ENCODE measurements around the gene MSANTD3. TPM values are rescaled to one million over a fixed set of nuclear protein-coding genes. Genes with fewer than 3 reads are reported as not detected.

Gene MSANTD3
- total and polyA plus RNA-seq, 9 of the 15 experiments (the other 6 are each of a cell fraction or from before 2014, with no cell fraction given), result 9.4 to 28.7 (median 22.3) TPM

DNA sequence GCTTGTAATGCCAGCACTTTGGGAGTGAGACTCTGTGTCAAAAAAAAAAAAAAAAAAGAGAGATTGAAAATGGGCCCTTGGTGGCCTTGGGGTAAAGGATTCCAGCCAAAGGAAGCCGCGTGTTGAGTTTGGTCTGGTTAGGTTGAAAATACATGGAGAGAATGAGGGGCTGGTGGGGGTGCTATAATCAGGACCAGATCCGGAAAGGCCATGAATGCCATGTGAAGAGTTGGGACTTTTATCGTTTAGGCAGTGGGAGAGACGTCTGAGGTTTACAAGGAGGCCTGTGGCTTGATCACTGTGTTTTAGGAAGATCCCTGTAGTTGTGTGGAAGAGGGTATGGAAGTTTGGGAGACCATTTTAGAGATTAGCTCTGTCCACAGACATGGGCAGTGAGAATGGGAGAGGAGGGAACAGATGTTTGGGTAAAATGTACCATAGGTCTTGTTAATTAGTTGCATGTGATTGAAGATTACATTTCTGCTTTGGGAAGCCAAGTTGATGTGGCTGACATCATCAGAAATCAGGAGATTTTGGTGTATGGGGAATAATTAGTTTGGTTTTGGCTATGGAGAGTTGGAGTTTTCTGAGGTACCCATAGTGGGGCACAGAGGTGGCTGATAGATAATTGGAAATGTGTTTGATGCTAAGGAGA, 3.5 kb downstream of the MSANTD3 start:
- POLR2A ChIA-PET, result no interaction called here

More for the DNA sequence above, 3.5 kb downstream of the MSANTD3 start:
- Histone ChIP-seq H3K4me3 (no peak overlapping the region), H3K27ac (ENCODE audit: extremely low read depth, low read depth, low read length) (no peak overlapping the region), H3K36me3 (ENCODE audit: control insufficient read depth, insufficient read depth, low read length) (no peaks in the 10 kb centered on the region; the same call in 1 of the 3 replicates), H3K27me3 (ENCODE audit: control insufficient read depth in 2 of 2, insufficient read depth in 2 of 2, low read length in 2 of 2) (no peaks in the 10 kb centered on the region), H3K79me2 (ENCODE audit: control insufficient read depth, insufficient read depth, low read length) (peaks cover 47% of the 10 kb centered on the region), H3K9me3 (replicated peaks; ENCODE audit: control insufficient read depth, insufficient read depth, low read depth, low read length) (no peaks in the 10 kb centered on the region), H4K20me1 (replicated peaks; ENCODE audit: control insufficient read depth, insufficient read depth, low read length) (0 out of 2 replicates have a peak, but pooled peaks cover 4% of the 10 kb centered on the region), H3K4me2 (ENCODE audit: insufficient read depth, low read length) (no peak overlapping the region), H3K4me1 (replicated peaks in 1 of 2; ENCODE audit: control insufficient read depth in 2 of 2, insufficient read depth in 2 of 2, low read length in 2 of 2) (peaks cover 7 to 43% of the 10 kb centered on the region in 2 experiments), H3K9me1 (ENCODE audit: control insufficient read depth, insufficient read depth, low read length) (no peaks in the 10 kb centered on the region), H3K9ac (ENCODE audit: insufficient read depth in 1 of 2, low read depth in 2 of 2, low read length in 2 of 2) (no peak overlapping the region), H2AFZ (ENCODE audit: low read depth, low read length) (no peak overlapping the region)
- BruUV-seq (replicated peaks), result no TSS peak
- DNase-seq (ENCODE audit: extremely low read depth in 1 of 4, low spot score in 3 of 4) (no peak), ATAC-seq (no peak), FAIRE-seq (no peak)
- intact Hi-C loops (cut with micrococcal nuclease), result no loop called here
- CTCF ChIA-PET (ENCODE audit: low intra/inter-chr PET ratio), result no interaction called here
- 83% methylated on average over 5 of the region's 5 CpGs for WGBS (ENCODE audit: insufficient coverage, low coverage, missing lambda C conversion rate)
- TF ChIP-seq NCOR1 (IDR thresholded peaks at IDR 0.05) (no peak), HDAC1 (IDR thresholded peaks at IDR 0.05) (no peak), RBM34 (IDR thresholded peaks at IDR 0.05; ENCODE audit: borderline replicate concordance, insufficient read depth, low read length) (no peak), ZBTB17 (CRISPR knock-in tag; IDR thresholded peaks at IDR 0.05) (no peak), ZNF212 (CRISPR knock-in tag; IDR thresholded peaks at IDR 0.05) (no peak), HSF4 (CRISPR knock-in tag; IDR thresholded peaks at IDR 0.05; ENCODE audit: borderline replicate concordance) (no peak), GABPB2 (CRISPR knock-in tag; conservative IDR thresholded peaks at IDR 0.05) (no peak), MBD2 (IDR thresholded peaks at IDR 0.05; ENCODE audit: borderline replicate concordance, low read depth) (no peak), L3MBTL2 (IDR thresholded peaks at IDR 0.05) (no peak), ZNF79 (CRISPR knock-in tag; IDR thresholded peaks at IDR 0.05; ENCODE audit: low read depth) (no peak)
- TF ChIP-seq, protein P1, sequence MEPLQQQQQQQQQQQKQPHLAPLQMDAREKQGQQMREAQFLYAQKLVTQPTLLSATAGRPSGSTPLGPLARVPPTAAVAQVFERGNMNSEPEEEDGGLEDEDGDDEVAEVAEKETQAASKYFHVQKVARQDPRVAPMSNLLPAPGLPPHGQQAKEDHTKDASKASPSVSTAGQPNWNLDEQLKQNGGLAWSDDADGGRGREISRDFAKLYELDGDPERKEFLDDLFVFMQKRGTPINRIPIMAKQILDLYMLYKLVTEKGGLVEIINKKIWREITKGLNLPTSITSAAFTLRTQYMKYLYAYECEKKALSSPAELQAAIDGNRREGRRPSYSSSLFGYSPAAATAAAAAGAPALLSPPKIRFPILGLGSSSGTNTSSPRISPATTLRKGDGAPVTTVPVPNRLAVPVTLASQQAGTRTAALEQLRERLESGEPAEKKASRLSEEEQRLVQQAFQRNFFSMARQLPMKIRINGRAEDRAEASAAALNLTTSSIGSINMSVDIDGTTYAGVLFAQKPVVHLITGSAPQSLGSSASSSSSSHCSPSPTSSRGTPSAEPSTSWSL (CRISPR knock-in tag; IDR thresholded peaks at IDR 0.05; ENCODE audit: borderline replicate concordance), result no peak
- TF ChIP-seq, protein P2, sequence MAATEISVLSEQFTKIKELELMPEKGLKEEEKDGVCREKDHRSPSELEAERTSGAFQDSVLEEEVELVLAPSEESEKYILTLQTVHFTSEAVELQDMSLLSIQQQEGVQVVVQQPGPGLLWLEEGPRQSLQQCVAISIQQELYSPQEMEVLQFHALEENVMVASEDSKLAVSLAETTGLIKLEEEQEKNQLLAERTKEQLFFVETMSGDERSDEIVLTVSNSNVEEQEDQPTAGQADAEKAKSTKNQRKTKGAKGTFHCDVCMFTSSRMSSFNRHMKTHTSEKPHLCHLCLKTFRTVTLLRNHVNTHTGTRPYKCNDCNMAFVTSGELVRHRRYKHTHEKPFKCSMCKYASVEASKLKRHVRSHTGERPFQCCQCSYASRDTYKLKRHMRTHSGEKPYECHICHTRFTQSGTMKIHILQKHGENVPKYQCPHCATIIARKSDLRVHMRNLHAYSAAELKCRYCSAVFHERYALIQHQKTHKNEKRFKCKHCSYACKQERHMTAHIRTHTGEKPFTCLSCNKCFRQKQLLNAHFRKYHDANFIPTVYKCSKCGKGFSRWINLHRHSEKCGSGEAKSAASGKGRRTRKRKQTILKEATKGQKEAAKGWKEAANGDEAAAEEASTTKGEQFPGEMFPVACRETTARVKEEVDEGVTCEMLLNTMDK (IDR thresholded peaks at IDR 0.05; ENCODE audit: borderline replicate concordance, insufficient read depth, low read depth, low read length, poor library complexity, severe bottlenecking), result no peak
- TF ChIP-seq, protein P3, sequence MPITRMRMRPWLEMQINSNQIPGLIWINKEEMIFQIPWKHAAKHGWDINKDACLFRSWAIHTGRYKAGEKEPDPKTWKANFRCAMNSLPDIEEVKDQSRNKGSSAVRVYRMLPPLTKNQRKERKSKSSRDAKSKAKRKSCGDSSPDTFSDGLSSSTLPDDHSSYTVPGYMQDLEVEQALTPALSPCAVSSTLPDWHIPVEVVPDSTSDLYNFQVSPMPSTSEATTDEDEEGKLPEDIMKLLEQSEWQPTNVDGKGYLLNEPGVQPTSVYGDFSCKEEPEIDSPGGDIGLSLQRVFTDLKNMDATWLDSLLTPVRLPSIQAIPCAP (CRISPR knock-in tag; IDR thresholded peaks at IDR 0.05; ENCODE audit: borderline replicate concordance), result no peak
- TF ChIP-seq, protein P4, sequence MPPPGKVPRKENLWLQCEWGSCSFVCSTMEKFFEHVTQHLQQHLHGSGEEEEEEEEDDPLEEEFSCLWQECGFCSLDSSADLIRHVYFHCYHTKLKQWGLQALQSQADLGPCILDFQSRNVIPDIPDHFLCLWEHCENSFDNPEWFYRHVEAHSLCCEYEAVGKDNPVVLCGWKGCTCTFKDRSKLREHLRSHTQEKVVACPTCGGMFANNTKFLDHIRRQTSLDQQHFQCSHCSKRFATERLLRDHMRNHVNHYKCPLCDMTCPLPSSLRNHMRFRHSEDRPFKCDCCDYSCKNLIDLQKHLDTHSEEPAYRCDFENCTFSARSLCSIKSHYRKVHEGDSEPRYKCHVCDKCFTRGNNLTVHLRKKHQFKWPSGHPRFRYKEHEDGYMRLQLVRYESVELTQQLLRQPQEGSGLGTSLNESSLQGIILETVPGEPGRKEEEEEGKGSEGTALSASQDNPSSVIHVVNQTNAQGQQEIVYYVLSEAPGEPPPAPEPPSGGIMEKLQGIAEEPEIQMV (tag; conservative IDR thresholded peaks at IDR 0.05; ENCODE audit: low read depth), result no peak
- in situ Hi-C loops (cut with MboI), result no loop called here

Data from K562 (cell line).